ENCODE results near the gene IL1RAPL1.

DNA sequence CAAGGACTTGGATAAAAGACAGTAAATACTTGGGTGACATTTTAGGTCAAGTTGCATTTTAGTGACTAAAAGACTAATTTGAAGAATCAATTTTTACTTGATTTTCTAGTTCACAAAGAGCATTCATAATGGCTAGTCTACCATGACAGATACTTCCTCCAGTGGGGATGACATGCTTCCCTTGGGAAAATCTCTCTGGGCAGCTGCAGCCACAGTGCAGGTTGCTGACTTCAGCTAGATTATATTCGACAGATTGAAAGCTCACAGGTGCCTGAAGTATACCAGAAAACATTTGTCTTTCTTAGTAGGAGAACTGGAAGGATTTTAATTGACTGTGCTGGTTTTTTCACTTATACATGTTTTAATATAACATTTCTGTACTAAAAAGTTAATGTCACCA, 1418.6 kb downstream of the IL1RAPL1 start:
- TF ChIP-seq, protein P1, sequence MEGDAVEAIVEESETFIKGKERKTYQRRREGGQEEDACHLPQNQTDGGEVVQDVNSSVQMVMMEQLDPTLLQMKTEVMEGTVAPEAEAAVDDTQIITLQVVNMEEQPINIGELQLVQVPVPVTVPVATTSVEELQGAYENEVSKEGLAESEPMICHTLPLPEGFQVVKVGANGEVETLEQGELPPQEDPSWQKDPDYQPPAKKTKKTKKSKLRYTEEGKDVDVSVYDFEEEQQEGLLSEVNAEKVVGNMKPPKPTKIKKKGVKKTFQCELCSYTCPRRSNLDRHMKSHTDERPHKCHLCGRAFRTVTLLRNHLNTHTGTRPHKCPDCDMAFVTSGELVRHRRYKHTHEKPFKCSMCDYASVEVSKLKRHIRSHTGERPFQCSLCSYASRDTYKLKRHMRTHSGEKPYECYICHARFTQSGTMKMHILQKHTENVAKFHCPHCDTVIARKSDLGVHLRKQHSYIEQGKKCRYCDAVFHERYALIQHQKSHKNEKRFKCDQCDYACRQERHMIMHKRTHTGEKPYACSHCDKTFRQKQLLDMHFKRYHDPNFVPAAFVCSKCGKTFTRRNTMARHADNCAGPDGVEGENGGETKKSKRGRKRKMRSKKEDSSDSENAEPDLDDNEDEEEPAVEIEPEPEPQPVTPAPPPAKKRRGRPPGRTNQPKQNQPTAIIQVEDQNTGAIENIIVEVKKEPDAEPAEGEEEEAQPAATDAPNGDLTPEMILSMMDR (IDR thresholded peaks at IDR 0.05): no peak
- TF ChIP-seq POLR2A (IDR thresholded peaks at IDR 0.05): no peak

Data from thyroid gland (tissue), 4 donors.